T-cell (primary cell): ENCODE results near the gene PICK1. TPM values are rescaled to one million over a fixed set of nuclear protein-coding genes. Genes with fewer than 3 reads are reported as not detected.

ENCODE experiments used
- ATAC-seq, 4 experiments: fragments of 200-7000 bp in 3 of 4; fragments of 150-1000 bp in 1 of 4; cut with Tn5 transposase; replicated peaks in 1 of 4; 1 replicate in 3 of 4; 2 replicates in 1 of 4; pipeline ENCODE4 v1.10.0; 2021; ENCODE audit warnings: moderate library complexity in 3 of 4, mild to moderate bottlenecking in 2 of 4, moderate number of reproducible peaks in 1 of 4
- CTCF ChIA-PET, 2 donors: fragments of 300-600 bp; sonication (Branson Sonifier 250); formaldehyde crosslinking; loops; one replicate each; lab custom pipeline; 2022; ENCODE audit warnings: antibody characterized with exemption in 2 of 2; lab: Charles Lee
- POLR2A ChIA-PET, 2 donors: fragments of 300-600 bp; sonication (Branson Sonifier 250); formaldehyde crosslinking; loops; one replicate each; lab custom pipeline; 2022; ENCODE audit warnings: antibody characterized with exemption in 2 of 2; lab: Charles Lee
- DNase-seq, 35 experiments: peaks; one replicate each; pipeline versions ENCODE4 v3.0.0 to v3.0.0-alpha.2; 2013 to 2023
- H3K27ac ChIP-seq: one replicate; pipeline ENCODE4 v1.5.1; 2013; ENCODE audit warnings: low read length
- H3K27me3 ChIP-seq, 2 experiments: replicated peaks in 1 of 2; 1 replicate in 1 of 2; 2 replicates in 1 of 2; pipeline versions ENCODE4 v1.6.1 to v1.7.0; 2013; ENCODE audit warnings: low read length in 1 of 2, mixed read lengths in 1 of 2; ENCODE audit not compliant: control insufficient read depth in 2 of 2, insufficient read depth in 2 of 2; ENCODE audit errors: extremely low read depth in 1 of 2
- H3K36me3 ChIP-seq, 2 donors: 1 replicate in 1 of 2; 2 replicates in 1 of 2; pipeline versions ENCODE4 v1.6.1 to v1.7.0; 2013; ENCODE audit warnings: low read length in 1 of 2; ENCODE audit not compliant: control insufficient read depth in 2 of 2, insufficient read depth in 1 of 2; ENCODE audit errors: extremely low read depth in 1 of 2
- H3K4me1 ChIP-seq, 2 experiments: 1 replicate in 1 of 2; 2 replicates in 1 of 2; pipeline versions ENCODE4 v1.6.1 to v1.7.0; 2013; ENCODE audit warnings: low read length in 2 of 2, mixed read lengths in 1 of 2; ENCODE audit not compliant: insufficient read depth in 2 of 2, control insufficient read depth in 1 of 2; ENCODE audit errors: extremely low read depth in 1 of 2
- H3K4me3 ChIP-seq, 2 donors: 1 replicate in 1 of 2; 2 replicates in 1 of 2; pipeline versions ENCODE4 v1.5.1 to v1.7.0; 2013; ENCODE audit warnings: mild to moderate bottlenecking in 2 of 2, low read length in 1 of 2, moderate library complexity in 1 of 2; ENCODE audit not compliant: control insufficient read depth in 1 of 2; ENCODE audit errors: extremely low read depth in 1 of 2
- H3K9me3 ChIP-seq: 2 replicates; pipeline ENCODE4 v1.7.0; 2013
- H3K27ac Mint-ChIP-seq, 2 donors: one replicate each; pipeline ENCODE4 v1.8.0; 2020 to 2021; ENCODE audit warnings: mild to moderate bottlenecking in 2 of 2, mixed read lengths in 2 of 2
- H3K27me3 Mint-ChIP-seq, 2 donors: one replicate each; pipeline ENCODE4 v1.8.0; 2021 to 2022; ENCODE audit warnings: mixed read lengths in 2 of 2
- H3K36me3 Mint-ChIP-seq: one replicate; pipeline ENCODE4 v1.8.0; 2021; ENCODE audit warnings: mixed read lengths
- H3K4me1 Mint-ChIP-seq, 3 donors: one replicate each; pipeline ENCODE4 v1.8.0; 2020 to 2022; ENCODE audit warnings: mixed read lengths in 3 of 3, mild to moderate bottlenecking in 1 of 3
- H3K4me3 Mint-ChIP-seq, 3 donors: one replicate each; pipeline ENCODE4 v1.8.0; 2020 to 2022; ENCODE audit warnings: mild to moderate bottlenecking in 3 of 3, mixed read lengths in 3 of 3, moderate library complexity in 3 of 3
- H3K9me3 Mint-ChIP-seq, 3 donors: one replicate each; pipeline ENCODE4 v1.8.0; 2020 to 2022; ENCODE audit warnings: mixed read lengths in 3 of 3
- WGBS: methylation state at CpG from one replicate; pipeline ENCODE4 v1.1.5; 2013; ENCODE audit warnings: missing lambda C conversion rate; ENCODE audit not compliant: insufficient coverage; 5-methylcytosine and 5-hydroxymethylcytosine counted together
- total RNA-seq, 35 experiments: library from RNA in 6 of 35; stranded (reverse) in 6 of 35; fragments of 120-200 nt in 1 of 35; gene quantifications; one replicate each; pipeline versions ENCODE4 v1.2.1 to v1.2.4 and lab custom pipeline; 2013 to 2026

PICK1 gene
- total RNA-seq, 5 donors from 2014 or later (not counting 1 experiment from before 2014, with no cell fraction given) = 26.4 to 32.0 (median 27.7) TPM

- Histone ChIP-seq H3K4me3 (no peak overlapping the region), H3K4me1 (peaks cover 0 to 5% of the 10 kb centered on the region in 2 experiments), H3K27me3 (peaks cover 0 to 13% of the 10 kb centered on the region in 2 experiments), H3K36me3 (no peaks in the 10 kb centered on the region), H3K9me3 (no peaks in the 10 kb centered on the region), H3K27ac (no peak overlapping the region)
- Mint-ChIP-seq H3K4me3 (no peak overlapping the region), H3K36me3 (no peaks in the 10 kb centered on the region), H3K27ac (no peak overlapping the region), H3K27me3 (no peaks in the 10 kb centered on the region), H3K4me1 (no peaks in the 10 kb centered on the region), H3K9me3 (no peaks in the 10 kb centered on the region)
- 63% methylated on average over 7 of the region's 7 CpGs for WGBS
- DNase-seq (no peak), ATAC-seq (no peak)
- ChIA-PET POLR2A (no interaction called here), CTCF (no interaction called here)
These were observed 39.8 kb upstream of the PICK1 start for GRCh38 chr22:38017272-38017920.

- no peak overlapping the region for H3K27ac Mint-ChIP-seq
- Histone ChIP-seq H3K27ac (no peak overlapping the region), H3K27me3 (peaks cover 0 to 13% of the 10 kb centered on the region in 2 experiments), H3K9me3 (no peaks in the 10 kb centered on the region), H3K36me3 (no peaks in the 10 kb centered on the region), H3K4me3 (no peak overlapping the region), H3K4me1 (peaks cover 0 to 5% of the 10 kb centered on the region in 2 experiments)
- no peaks in the 10 kb centered on the region for H3K9me3 Mint-ChIP-seq
- WGBS = 82% methylated on average over 12 of the region's 12 CpGs
- DNase-seq (no peak), ATAC-seq (no peak)
- ChIA-PET CTCF (no interaction called here), POLR2A (no interaction called here)
- H3K36me3 Mint-ChIP-seq = no peaks in the 10 kb centered on the region
- no peaks in the 10 kb centered on the region for H3K4me1 Mint-ChIP-seq
- H3K27me3 Mint-ChIP-seq = no peaks in the 10 kb centered on the region
- H3K4me3 Mint-ChIP-seq = no peak overlapping the region
These were observed 39.0 kb upstream of the PICK1 start for GRCh38 chr22:38017939-38018885.

DNA sequence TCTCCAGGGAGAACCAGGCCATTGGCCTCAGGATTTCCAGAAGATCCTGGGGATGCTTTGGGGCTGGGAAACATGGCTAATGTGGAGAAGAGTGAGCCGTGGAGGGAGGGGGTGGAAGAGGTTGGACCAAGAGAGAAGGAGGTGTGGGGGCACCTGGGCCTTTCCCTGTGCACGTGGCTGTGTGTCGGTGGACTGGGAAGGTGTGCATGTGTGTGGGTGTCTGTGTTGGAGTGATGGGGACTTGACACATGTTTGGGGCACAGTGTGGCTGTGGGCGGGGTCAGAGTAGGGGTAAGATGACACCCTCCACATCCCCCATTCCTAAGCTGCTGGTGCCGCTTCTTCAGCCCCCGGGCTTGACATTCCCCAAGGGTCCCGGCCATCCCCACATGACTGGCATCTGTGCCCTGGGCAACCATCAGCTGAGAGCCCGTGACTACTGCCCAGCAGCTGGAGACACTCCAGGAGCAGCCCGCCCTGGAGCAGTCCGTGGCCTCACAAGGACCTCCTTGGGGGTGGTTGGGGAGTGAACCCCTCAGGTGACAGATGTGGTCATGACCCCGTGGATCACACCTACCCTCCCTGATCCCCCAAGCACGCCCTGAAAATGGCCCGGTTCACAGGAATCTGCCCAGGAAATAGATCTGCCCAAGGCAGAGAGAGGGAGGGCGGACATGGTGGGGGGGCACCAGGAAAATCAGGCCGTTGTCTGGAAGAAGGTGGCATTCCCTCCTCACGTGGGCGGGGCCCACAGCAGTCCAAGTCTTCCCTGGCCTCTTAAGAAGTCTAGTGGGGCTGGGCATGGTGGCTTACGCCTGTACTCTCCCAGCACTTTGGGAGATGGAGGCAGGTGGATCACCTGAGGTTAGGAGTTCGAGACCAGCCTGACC is 38.0 kb upstream of the PICK1 start:
- no peaks in the 10 kb centered on the region for H3K9me3 ChIP-seq
- ChIA-PET CTCF (no interaction called here), POLR2A (no interaction called here)
- Mint-ChIP-seq H3K4me3 (no peak overlapping the region), H3K27me3 (no peaks in the 10 kb centered on the region), H3K4me1 (no peaks in the 10 kb centered on the region), H3K9me3 (no peaks in the 10 kb centered on the region), H3K27ac (no peak overlapping the region), H3K36me3 (no peaks in the 10 kb centered on the region)
- ATAC-seq (no peak), DNase-seq (no peak)
- H3K4me3 ChIP-seq = no peak overlapping the region
- H3K4me1 ChIP-seq = peaks cover 0 to 5% of the 10 kb centered on the region in 2 experiments
- peaks cover 0 to 13% of the 10 kb centered on the region in 2 experiments for H3K27me3 ChIP-seq
- WGBS = 80% methylated on average over 9 of the region's 19 CpGs
- no peak overlapping the region for H3K27ac ChIP-seq
- no peaks in the 10 kb centered on the region for H3K36me3 ChIP-seq

DNA sequence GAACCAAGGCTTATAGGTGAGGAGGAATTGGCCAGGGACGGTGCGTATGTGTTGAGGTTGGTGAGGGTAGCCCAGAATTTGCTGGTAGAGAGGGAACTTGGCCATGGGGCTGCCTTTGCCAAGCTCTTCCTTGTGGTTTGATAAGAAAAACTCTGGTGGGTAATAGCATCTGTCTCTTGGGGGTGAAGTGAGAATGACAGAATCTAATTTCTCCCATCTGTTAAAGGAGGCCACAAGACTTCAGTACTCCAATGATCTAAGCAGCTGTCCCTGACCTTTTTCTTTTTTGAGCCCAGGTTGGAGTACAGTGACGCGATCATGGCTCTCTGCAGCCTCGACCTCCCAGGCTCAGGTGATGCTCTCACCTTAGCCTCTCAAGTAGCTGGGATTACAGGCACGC is 36.0 kb upstream of the PICK1 start:
- DNase-seq = no peak
- no peak overlapping the region for H3K27ac ChIP-seq
- ChIA-PET POLR2A (no interaction called here), CTCF (no interaction called here)
- Mint-ChIP-seq H3K36me3 (peaks cover 3% of the 10 kb centered on the region), H3K27ac (no peak overlapping the region), H3K4me1 (no peaks in the 10 kb centered on the region), H3K9me3 (no peaks in the 10 kb centered on the region), H3K27me3 (no peaks in the 10 kb centered on the region), H3K4me3 (no peak overlapping the region)
- peaks cover 0 to 5% of the 10 kb centered on the region in 2 experiments for H3K4me1 ChIP-seq
- H3K36me3 ChIP-seq = no peaks in the 10 kb centered on the region
- H3K9me3 ChIP-seq = no peaks in the 10 kb centered on the region
- 68% methylated on average over 2 of the region's 6 CpGs for WGBS
- H3K27me3 ChIP-seq = peaks cover 0 to 13% of the 10 kb centered on the region in 2 experiments
- ATAC-seq = no peak
- H3K4me3 ChIP-seq = no peak overlapping the region

- DNase-seq (no peak), ATAC-seq (no peak)
- ChIA-PET CTCF (no interaction called here), POLR2A (no interaction called here)
- Histone ChIP-seq H3K4me1 (peaks cover 0 to 5% of the 10 kb centered on the region in 2 experiments), H3K9me3 (no peaks in the 10 kb centered on the region), H3K36me3 (no peaks in the 10 kb centered on the region), H3K4me3 (no peak overlapping the region), H3K27me3 (peaks cover 0 to 10% of the 10 kb centered on the region in 2 experiments), H3K27ac (no peak overlapping the region)
- Mint-ChIP-seq H3K27ac (no peak overlapping the region), H3K4me3 (no peak overlapping the region), H3K9me3 (no peaks in the 10 kb centered on the region), H3K27me3 (no peaks in the 10 kb centered on the region), H3K4me1 (no peaks in the 10 kb centered on the region), H3K36me3 (peaks cover 3% of the 10 kb centered on the region)
- 100% methylated on average over 1 of the region's 6 CpGs for WGBS
These were observed 34.2 kb upstream of the PICK1 start for GRCh38 chr22:38023045-38023444.

DNA sequence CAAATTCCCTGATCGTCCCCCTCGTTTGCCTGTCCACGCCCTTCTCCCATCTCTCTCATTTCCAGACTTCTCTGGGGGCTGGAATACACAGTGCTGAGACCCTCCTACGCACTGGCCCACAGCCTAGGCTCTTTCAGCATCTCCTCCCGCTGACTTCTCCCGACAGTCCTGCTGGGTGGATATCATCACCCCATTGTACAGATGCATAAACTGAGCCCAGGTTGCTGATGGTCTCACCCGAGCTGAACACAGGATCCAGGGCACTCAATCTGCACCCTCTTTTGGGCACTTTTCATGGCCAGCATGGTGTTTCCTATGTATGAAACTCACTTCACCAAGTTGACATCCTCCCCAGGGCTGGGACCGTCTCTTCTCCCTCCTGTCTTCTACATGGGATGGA is 31.7 kb upstream of the PICK1 start:
- no peak overlapping the region for H3K27ac ChIP-seq
- peaks cover 0 to 5% of the 10 kb centered on the region in 2 experiments for H3K4me1 ChIP-seq
- Mint-ChIP-seq H3K4me1 (no peaks in the 10 kb centered on the region), H3K36me3 (peaks cover 3% of the 10 kb centered on the region), H3K27ac (no peak overlapping the region), H3K27me3 (no peaks in the 10 kb centered on the region), H3K4me3 (no peak overlapping the region), H3K9me3 (no peaks in the 10 kb centered on the region)
- ChIA-PET POLR2A (no interaction called here), CTCF (no interaction called here)
- H3K27me3 ChIP-seq = peaks cover 0 to 10% of the 10 kb centered on the region in 2 experiments
- ATAC-seq (no peak), DNase-seq (no peak)
- no peak overlapping the region for H3K4me3 ChIP-seq
- no peaks in the 10 kb centered on the region for H3K9me3 ChIP-seq
- no peaks in the 10 kb centered on the region for H3K36me3 ChIP-seq
- 89% methylated on average over 8 of the region's 8 CpGs for WGBS
